ENCODE results near the gene RPRD1B. TPM values are rescaled to one million over a fixed set of nuclear protein-coding genes. Genes with fewer than 3 reads are reported as not detected.

RPRD1B gene
- total and polyA plus RNA-seq, 7 donors: 10.2 to 31.9 (median 27.2) TPM

DNA sequence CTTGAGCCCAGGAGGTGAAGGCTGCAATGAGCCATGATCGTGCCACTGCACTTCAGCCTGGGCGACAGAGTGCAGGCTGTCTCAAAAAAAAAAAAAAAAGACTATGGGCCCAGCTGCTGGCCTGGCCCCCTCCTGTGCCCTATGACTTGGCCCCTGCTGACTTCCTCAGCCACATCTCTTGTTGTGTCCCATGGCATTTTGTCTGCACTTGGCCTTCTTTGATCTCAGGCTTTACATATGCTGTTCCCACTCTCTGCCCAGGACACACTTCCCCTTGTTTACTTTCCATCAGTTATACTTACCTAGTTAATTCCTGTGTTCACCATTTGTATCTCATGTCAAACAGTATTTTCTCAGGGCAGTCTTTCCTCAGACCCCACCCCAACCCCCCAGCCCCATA lies 44.5 kb downstream of the RPRD1B start:
- WGBS, 2 donors: 97% methylated on average over 2 of the region's 2 CpGs
- H3K9me3 ChIP-seq: no peaks in the 10 kb centered on the region
- peak overlapping the region; percentile 30 to 86 (median 80) for H3K27ac ChIP-seq
- TF ChIP-seq CTCF (IDR thresholded peaks at IDR 0.05) (no peak), POLR2AphosphoS5 (IDR thresholded peaks at IDR 0.05) (no peak), POLR2A (IDR thresholded peaks at IDR 0.05) (no peak), EP300 (IDR thresholded peaks at IDR 0.05) (no peak)
- peaks cover 0 to 60% (median 46%) of the 10 kb centered on the region in 4 donors for H3K4me1 ChIP-seq
- H3K36me3 ChIP-seq: peaks cover 0 to 16% (median 0%) of the 10 kb centered on the region in 4 donors
- intact Hi-C loops (cut with DNase I): no loop called here
- DNase-seq: no peak
- H3K27me3 ChIP-seq: no peaks in the 10 kb centered on the region
- no peak overlapping the region for H3K4me3 ChIP-seq

GRCh38 chr20:38079353-38079752 lies 45.8 kb downstream of the RPRD1B start:
- Histone ChIP-seq H3K4me1 (peaks cover 0 to 62% (median 47%) of the 10 kb centered on the region in 4 donors), H3K36me3 (peaks cover 0 to 16% (median 0%) of the 10 kb centered on the region in 4 donors), H3K27ac (peak overlapping the region in 2 of 4 donors; percentile 15 to 86), H3K27me3 (no peaks in the 10 kb centered on the region), H3K9me3 (no peaks in the 10 kb centered on the region), H3K4me3 (no peak overlapping the region)
- no peak for TF ChIP-seq CTCF (IDR thresholded peaks at IDR 0.05)
- no peak for TF ChIP-seq EP300 (IDR thresholded peaks at IDR 0.05)
- TF ChIP-seq POLR2AphosphoS5 (IDR thresholded peaks at IDR 0.05): no peak
- no peak for TF ChIP-seq POLR2A (IDR thresholded peaks at IDR 0.05)
- intact Hi-C loops (cut with DNase I): no loop called here
- DNase-seq: no peak
- WGBS, 2 donors: 98 to 99% methylated on average over 3 of the region's 3 CpGs

DNA sequence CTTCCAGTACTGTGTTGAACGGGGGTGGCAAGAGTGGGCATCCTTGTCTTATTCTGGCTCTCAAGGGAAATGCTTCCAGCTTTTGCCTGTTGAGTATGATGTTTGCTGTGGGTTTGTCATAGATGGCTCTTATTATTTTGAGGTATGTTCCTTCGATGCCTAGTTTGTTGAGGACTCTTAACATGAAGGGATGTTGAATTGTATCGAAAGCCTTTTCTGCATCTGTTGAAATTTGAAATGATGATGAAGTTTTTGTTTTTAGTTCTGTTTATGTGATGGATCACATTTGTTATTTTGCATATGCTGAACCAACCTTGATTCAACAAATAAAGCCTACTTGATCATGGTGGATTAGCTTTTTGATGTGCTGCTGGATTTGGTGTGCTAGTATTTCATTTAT lies 48.0 kb downstream of the RPRD1B start:
- DNase-seq: no peak
- Histone ChIP-seq H3K27me3 (no peaks in the 10 kb centered on the region), H3K36me3 (peaks cover 0 to 16% (median 0%) of the 10 kb centered on the region in 4 donors), H3K27ac (peak overlapping the region in 3 of 4 donors; percentile 85 to 87 (median 86)), H3K4me3 (no peak overlapping the region), H3K9me3 (no peaks in the 10 kb centered on the region), H3K4me1 (peaks cover 0 to 63% (median 47%) of the 10 kb centered on the region in 4 donors)
- TF ChIP-seq EP300 (IDR thresholded peaks at IDR 0.05): no peak
- TF ChIP-seq CTCF (IDR thresholded peaks at IDR 0.05): no peak
- TF ChIP-seq POLR2A (IDR thresholded peaks at IDR 0.05): no peak
- TF ChIP-seq POLR2AphosphoS5 (IDR thresholded peaks at IDR 0.05): no peak
- 64 to 87% methylated on average over 3 of the region's 3 CpGs for WGBS, 2 donors
- intact Hi-C loops (cut with DNase I): no loop called here

GRCh38 chr20:38082894-38083293 lies 49.3 kb downstream of the RPRD1B start:
- intact Hi-C loops (cut with DNase I): no loop called here
- H3K4me3 ChIP-seq: no peak overlapping the region
- no peaks in the 10 kb centered on the region for H3K9me3 ChIP-seq
- no peak for DNase-seq
- H3K4me1 ChIP-seq: peaks cover 0 to 62% (median 50%) of the 10 kb centered on the region in 4 donors
- peaks cover 0 to 15% (median 0%) of the 10 kb centered on the region in 4 donors for H3K36me3 ChIP-seq
- peak overlapping the region; percentile 76 to 87 (median 86) for H3K27ac ChIP-seq
- TF ChIP-seq POLR2A (IDR thresholded peaks at IDR 0.05) (no peak), EP300 (IDR thresholded peaks at IDR 0.05) (no peak), POLR2AphosphoS5 (IDR thresholded peaks at IDR 0.05) (no peak)
- no peaks in the 10 kb centered on the region for H3K27me3 ChIP-seq

DNA sequence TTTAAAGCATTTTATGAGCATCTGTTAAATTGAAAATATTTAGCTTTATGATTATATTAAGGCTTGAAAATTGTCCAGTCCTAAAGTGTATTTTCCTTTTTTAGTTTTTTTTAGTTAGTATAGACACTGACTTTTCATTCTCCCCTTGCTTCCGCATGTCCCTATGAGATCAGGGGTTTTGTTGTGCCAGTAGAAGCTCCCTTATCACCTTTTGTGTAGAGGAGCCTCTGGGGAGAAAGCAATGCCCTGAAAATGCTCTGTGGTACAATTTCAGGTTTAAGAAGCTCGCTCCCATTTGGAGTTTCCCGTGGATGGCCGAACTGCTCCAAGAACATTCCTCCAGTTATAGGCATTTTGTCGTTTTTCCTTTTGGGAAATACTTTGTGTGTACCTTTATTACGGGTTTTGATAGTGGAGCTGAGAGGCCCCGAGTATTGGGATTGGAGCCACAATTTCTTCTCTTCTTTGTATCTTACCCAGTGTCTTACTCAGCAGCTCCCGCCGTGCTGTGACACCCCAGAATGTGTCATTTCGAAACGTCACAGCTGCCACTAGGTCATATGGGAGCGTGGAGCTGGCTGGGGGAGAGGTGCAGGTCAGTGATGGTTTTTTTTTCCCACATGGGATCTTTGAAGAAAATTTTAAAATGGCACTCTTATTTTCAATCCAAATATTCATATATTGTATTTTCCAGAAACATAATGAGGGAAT lies 49.9 kb downstream of the RPRD1B start:
- no peak for DNase-seq
- Histone ChIP-seq H3K27me3 (no peaks in the 10 kb centered on the region), H3K27ac (peak overlapping the region; percentile 76 to 87 (median 86)), H3K4me1 (peaks cover 0 to 62% (median 53%) of the 10 kb centered on the region in 4 donors), H3K4me3 (no peak overlapping the region), H3K36me3 (peaks cover 0 to 20% (median 0%) of the 10 kb centered on the region in 4 donors), H3K9me3 (no peaks in the 10 kb centered on the region)
- TF ChIP-seq EP300 (IDR thresholded peaks at IDR 0.05) (no peak), POLR2A (IDR thresholded peaks at IDR 0.05) (no peak)
- intact Hi-C loops (cut with DNase I): loop anchor here (2.0 kb wide), 1 partner anchor 73 kb away; no protein-coding TSS in a partner anchor
- WGBS, 2 donors: 84 to 88% methylated on average over 12 of the region's 12 CpGs

Data from sigmoid colon (tissue), 7 donors.